Prostate gland (tissue), 2 donors: Measurements from ENCODE around the gene MARCHF4. TPM values are rescaled to one million over a fixed set of nuclear protein-coding genes. Genes with fewer than 3 reads are reported as not detected.

ENCODE experiments used
- DNase-seq: peaks from one replicate; pipeline ENCODE4 v3.0.0-alpha.2; 2019; ENCODE audit warnings: low spot score
- H3K27ac ChIP-seq, 2 donors: fragments of 200-600 bp; sonication (generic); 2 replicates each; pipeline ENCODE4 v1.5.1; 2017 to 2019
- H3K27me3 ChIP-seq: fragments of 200-600 bp; sonication (generic); replicated peaks from 2 replicates; pipeline ENCODE4 v1.5.1; 2019; ENCODE audit not compliant: insufficient read depth
- H3K36me3 ChIP-seq, 2 donors: fragments of 200-600 bp; sonication (generic); 1 replicate in 1 of 2; 2 replicates in 1 of 2; pipeline versions ENCODE4 v1.5.1 to v1.8.1; 2017 to 2019
- H3K4me1 ChIP-seq: fragments of 200-600 bp; sonication (generic); replicated peaks from 2 replicates; pipeline ENCODE4 v1.5.1; 2019
- H3K4me3 ChIP-seq, 2 donors: fragments of 200-600 bp; sonication (generic); 2 replicates each; pipeline ENCODE4 v1.5.1; 2017 to 2019
- H3K9me3 ChIP-seq: fragments of 200-600 bp; sonication (generic); 2 replicates; pipeline ENCODE4 v1.5.1; 2017
- POLR2A ChIP-seq: fragments of 450-650 bp; IDR thresholded peaks from one replicate; pipeline ENCODE4 v1.6.1; 2016; ENCODE audit warnings: antibody characterized with exemption, mild to moderate bottlenecking
- POLR2AphosphoS5 ChIP-seq: sonication (generic); formaldehyde crosslinking; IDR thresholded peaks from one replicate; pipeline ENCODE4 v1.6.1; 2017; ENCODE audit warnings: antibody characterized with exemption
- WGBS: methylation state at CpG from one replicate; pipeline ENCODE4 v1.1.5; 2018; 5-methylcytosine and 5-hydroxymethylcytosine counted together
- intact Hi-C: fragments of 100-400 bp; cut with DNase I; formaldehyde crosslinking; loops from one replicate; pipeline ENCODE4 v1.14.2; 2022
- total RNA-seq, 2 donors: library from RNA; depleted of rRNA; stranded (reverse); fragments of >200 nt; gene quantifications; one replicate each; pipeline ENCODE4 v1.1.0, GENCODE V29; 2016
- TF ChIP-seq, protein P1 (sequence below), 4 experiments: fragments of 200-600 bp in 2 of 4; fragments of 450-650 bp in 2 of 4; sonication (generic) in 2 of 4; IDR thresholded peaks; 1 replicate in 3 of 4; 2 replicates in 1 of 4; pipeline ENCODE4 v1.5.1; 2016 to 2019; ENCODE audit warnings: antibody characterized with exemption in 4 of 4, mild to moderate bottlenecking in 2 of 4, moderate library complexity in 2 of 4

MARCHF4 gene
- total RNA-seq, 2 donors from 2014 or later, result not detected

DNA sequence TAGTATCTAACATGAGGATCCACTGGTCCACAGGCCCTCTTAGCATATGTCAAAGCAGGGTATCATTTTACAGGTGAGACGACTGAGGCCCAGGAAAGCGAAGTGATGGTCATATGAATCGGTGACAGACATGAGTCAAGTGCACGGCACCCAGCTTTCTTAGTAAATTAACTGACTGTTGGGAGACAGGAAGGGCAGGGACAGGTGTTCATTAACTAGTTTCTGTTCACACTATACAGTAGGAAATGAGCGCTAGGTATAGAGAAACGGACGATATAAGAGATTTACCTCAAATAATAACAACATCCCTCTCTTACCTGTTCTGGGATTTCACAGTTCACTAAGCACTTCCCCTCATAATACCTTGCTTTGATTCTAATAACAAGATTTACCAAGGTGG is 38.3 kb upstream of the MARCHF4 start:
- no peak overlapping the region for H3K27ac ChIP-seq
- H3K36me3 ChIP-seq, result no peaks in the 10 kb centered on the region
- no peaks in the 10 kb centered on the region for H3K27me3 ChIP-seq
- no peaks in the 10 kb centered on the region for H3K9me3 ChIP-seq
- intact Hi-C loops, result loop anchor here (10.0 kb wide), 1 partner anchor 296 kb away; no protein-coding TSS in a partner anchor
- TF ChIP-seq, protein P1, sequence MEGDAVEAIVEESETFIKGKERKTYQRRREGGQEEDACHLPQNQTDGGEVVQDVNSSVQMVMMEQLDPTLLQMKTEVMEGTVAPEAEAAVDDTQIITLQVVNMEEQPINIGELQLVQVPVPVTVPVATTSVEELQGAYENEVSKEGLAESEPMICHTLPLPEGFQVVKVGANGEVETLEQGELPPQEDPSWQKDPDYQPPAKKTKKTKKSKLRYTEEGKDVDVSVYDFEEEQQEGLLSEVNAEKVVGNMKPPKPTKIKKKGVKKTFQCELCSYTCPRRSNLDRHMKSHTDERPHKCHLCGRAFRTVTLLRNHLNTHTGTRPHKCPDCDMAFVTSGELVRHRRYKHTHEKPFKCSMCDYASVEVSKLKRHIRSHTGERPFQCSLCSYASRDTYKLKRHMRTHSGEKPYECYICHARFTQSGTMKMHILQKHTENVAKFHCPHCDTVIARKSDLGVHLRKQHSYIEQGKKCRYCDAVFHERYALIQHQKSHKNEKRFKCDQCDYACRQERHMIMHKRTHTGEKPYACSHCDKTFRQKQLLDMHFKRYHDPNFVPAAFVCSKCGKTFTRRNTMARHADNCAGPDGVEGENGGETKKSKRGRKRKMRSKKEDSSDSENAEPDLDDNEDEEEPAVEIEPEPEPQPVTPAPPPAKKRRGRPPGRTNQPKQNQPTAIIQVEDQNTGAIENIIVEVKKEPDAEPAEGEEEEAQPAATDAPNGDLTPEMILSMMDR (IDR thresholded peaks at IDR 0.05), result no peak
- TF ChIP-seq POLR2A (no peak), POLR2AphosphoS5 (no peak)
- no peak overlapping the region for H3K4me3 ChIP-seq
- 96% methylated on average over 7 of the region's 7 CpGs for WGBS
- H3K4me1 ChIP-seq, result no peaks in the 10 kb centered on the region
- DNase-seq, result no peak

DNA sequence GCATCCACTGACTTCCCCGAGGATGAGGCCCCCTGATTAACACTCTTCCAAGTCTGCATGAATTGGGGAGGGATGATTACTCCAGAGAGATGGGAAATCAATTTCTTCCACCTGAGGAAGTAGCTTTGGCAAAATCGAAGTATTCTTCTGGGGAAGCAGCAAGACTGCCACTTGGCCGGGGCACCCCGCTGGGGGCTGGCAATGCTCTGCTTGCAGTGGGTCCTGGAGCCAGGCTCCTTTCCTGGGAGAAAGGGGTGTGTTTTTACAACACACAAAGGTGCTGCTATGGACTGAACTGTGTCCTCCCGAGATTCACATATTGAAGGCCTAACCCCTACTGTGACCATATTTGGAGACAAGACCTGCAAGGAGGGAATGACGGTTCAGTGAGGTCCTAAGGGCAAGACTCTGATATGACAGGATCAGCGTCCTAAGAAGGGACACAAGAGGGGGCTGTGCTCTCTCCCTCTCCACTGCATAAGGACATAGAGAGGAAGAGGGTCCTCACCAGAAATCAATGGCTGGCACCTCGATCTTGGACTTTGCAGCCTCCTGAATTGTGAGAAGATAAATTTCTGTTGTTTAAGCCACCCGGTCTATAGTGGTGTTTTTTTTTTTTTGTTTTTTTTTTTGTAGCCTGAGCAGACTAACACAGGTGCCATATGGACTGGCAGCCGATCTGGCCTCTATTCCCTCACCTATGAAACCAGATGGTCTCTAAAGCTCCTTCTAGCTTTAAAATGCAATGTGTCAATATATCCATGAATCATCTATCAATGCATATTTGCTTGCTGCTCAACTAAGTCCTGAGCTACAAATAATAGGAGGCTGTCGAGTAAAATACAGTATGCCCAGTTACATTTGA is 36.4 kb upstream of the MARCHF4 start:
- no peak for DNase-seq
- Histone ChIP-seq H3K9me3 (no peaks in the 10 kb centered on the region), H3K36me3 (no peaks in the 10 kb centered on the region), H3K4me1 (no peaks in the 10 kb centered on the region), H3K4me3 (no peak overlapping the region), H3K27me3 (no peaks in the 10 kb centered on the region), H3K27ac (no peak overlapping the region)
- intact Hi-C loops, result no loop called here
- 61% methylated on average over 11 of the region's 11 CpGs for WGBS
- TF ChIP-seq POLR2AphosphoS5, result no peak
- TF ChIP-seq, protein P1 (IDR thresholded peaks at IDR 0.05), result no peak
- TF ChIP-seq POLR2A, result no peak

DNA sequence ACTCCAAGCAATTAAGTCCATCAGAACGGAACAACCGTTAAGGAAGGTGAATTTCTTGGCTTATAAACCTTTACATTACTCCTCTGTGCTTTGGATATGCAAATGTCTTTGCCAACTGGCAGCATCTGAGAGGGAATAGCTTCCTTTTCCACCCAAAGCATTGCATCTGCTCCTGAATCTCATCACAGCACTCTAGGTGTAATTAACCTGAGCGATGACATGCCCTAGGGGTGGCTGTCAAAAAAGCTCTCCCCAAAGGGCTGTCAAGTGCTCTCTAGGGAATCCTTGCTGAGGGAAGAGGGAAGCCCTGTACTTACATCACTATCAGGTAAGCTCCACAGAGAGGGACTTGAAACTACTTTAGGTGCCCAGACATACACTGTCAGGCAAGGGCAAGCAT is 34.5 kb upstream of the MARCHF4 start:
- Histone ChIP-seq H3K4me3 (no peak overlapping the region), H3K27ac (no peak overlapping the region), H3K4me1 (no peaks in the 10 kb centered on the region), H3K36me3 (no peaks in the 10 kb centered on the region), H3K9me3 (no peaks in the 10 kb centered on the region), H3K27me3 (no peaks in the 10 kb centered on the region)
- intact Hi-C loops, result no loop called here
- DNase-seq, result no peak
- TF ChIP-seq, protein P1 (IDR thresholded peaks at IDR 0.05), result no peak
- no peak for TF ChIP-seq POLR2A
- no peak for TF ChIP-seq POLR2AphosphoS5
- 29% methylated on average over 3 of the region's 3 CpGs for WGBS

DNA sequence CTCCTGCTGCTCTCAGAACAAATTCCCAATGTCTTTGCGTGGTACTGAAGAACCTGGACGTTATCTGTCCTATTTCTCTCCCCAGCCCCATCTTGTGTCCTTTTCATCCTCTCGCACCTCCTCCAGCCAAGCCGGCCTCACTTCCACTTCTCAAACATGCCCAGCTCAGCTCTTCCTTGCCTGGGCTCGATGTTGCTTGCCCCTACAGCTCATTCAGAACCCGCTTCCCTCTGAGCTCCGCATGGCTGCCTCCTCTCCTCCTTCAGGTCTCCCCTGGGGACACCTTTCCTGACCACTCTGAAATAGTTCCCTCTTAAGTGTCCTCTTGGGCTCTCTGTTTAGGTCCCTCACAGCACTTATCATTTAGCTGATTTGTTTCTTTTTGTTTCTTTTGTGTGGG is 33.3 kb upstream of the MARCHF4 start:
- no peak for DNase-seq
- H3K4me3 ChIP-seq, result no peak overlapping the region
- H3K36me3 ChIP-seq, result no peaks in the 10 kb centered on the region
- TF ChIP-seq POLR2A (no peak), POLR2AphosphoS5 (no peak)
- TF ChIP-seq, protein P1 (IDR thresholded peaks at IDR 0.05), result no peak
- no peaks in the 10 kb centered on the region for H3K4me1 ChIP-seq
- no peak overlapping the region for H3K27ac ChIP-seq
- H3K27me3 ChIP-seq, result no peaks in the 10 kb centered on the region
- WGBS, result 63% methylated on average over 7 of the region's 7 CpGs
- intact Hi-C loops, result no loop called here
- H3K9me3 ChIP-seq, result no peaks in the 10 kb centered on the region
